Stomach (tissue), 4 donors: ENCODE data around the gene METTL25.

Experiments
- POLR2A ChIP-seq, 4 donors: fragments of 450-650 bp; IDR thresholded peaks; one replicate each; pipeline ENCODE4 v1.6.1; 2016; ENCODE audit warnings: antibody characterized with exemption in 4 of 4, control low read depth in 2 of 4, mild to moderate bottlenecking in 1 of 4, moderate library complexity in 1 of 4
- TF ChIP-seq, protein P1 (sequence below), 7 experiments: fragments of 450-650 bp in 4 of 7; fragments of 200-600 bp in 3 of 7; sonication (generic) in 3 of 7; IDR thresholded peaks; one replicate each; pipeline ENCODE4 v1.5.1; 2016 to 2019; ENCODE audit warnings: antibody characterized with exemption in 7 of 7, control low read depth in 2 of 7, mild to moderate bottlenecking in 1 of 7

GRCh38 chr12:82361461-82361915 lies 3.2 kb downstream of the METTL25 start:
- TF ChIP-seq, protein P1, sequence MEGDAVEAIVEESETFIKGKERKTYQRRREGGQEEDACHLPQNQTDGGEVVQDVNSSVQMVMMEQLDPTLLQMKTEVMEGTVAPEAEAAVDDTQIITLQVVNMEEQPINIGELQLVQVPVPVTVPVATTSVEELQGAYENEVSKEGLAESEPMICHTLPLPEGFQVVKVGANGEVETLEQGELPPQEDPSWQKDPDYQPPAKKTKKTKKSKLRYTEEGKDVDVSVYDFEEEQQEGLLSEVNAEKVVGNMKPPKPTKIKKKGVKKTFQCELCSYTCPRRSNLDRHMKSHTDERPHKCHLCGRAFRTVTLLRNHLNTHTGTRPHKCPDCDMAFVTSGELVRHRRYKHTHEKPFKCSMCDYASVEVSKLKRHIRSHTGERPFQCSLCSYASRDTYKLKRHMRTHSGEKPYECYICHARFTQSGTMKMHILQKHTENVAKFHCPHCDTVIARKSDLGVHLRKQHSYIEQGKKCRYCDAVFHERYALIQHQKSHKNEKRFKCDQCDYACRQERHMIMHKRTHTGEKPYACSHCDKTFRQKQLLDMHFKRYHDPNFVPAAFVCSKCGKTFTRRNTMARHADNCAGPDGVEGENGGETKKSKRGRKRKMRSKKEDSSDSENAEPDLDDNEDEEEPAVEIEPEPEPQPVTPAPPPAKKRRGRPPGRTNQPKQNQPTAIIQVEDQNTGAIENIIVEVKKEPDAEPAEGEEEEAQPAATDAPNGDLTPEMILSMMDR (IDR thresholded peaks at IDR 0.05) = no peak
- no peak for TF ChIP-seq POLR2A (IDR thresholded peaks at IDR 0.05)
